ENCODE data around the gene HTR1D.

DNA sequence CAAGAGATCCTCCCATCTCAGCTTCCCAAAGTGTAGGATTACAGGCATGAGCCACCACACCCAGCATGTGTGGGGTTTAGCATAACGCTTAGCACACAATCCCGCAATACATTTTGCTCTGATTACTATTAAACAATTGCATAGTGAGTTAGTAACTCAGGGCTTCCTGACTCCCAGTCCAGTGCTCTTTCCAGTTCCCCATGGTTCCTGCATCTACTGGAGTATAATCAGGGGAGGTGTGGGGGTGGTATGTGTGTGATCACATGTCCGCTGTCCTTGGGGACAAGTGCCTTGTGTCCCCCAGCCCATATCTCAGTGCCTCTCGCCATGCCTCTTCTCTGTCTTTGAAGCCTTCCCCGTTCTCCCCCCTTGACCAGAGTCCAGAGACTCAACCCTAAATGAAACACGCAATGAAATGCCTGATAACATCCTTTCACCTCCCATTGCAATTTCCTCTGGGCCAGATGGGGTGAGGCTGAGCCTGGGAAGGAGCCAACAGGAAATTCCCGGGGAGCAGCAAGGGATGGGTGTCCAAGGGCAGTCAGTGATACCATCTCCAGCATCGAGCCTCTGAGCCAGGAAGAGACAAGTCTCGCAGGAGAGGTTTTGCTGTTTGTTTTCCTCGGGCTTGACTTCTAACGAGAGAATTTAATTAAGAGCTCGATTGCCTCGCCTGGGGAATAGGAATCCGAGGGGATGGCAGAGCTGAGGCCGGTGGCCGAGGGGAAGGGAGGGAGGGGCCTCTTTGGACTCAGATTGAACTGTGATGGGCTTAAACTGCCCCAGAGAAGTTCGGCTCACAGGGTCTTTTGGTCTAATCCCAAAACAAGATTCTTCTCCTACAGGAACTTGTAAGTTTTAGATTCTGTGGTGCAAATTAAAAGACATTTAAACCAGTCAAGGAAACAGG lies 7.7 kb upstream of the HTR1D start:
- TF ChIP-seq CHD2 (IDR thresholded peaks at IDR 0.05; ENCODE audit: low read length, partially characterized antibody) (no peak), HOXB5 (CRISPR knock-in tag; IDR thresholded peaks at IDR 0.05) (no peak), RAD21 (conservative IDR thresholded peaks at IDR 0.05 in 1 of 2, IDR thresholded peaks at IDR 0.05 in 1 of 2) (no peak), EP300 (IDR thresholded peaks at IDR 0.05) (no peak), JUN (IDR thresholded peaks at IDR 0.05) (no peak), HOXA7 (CRISPR knock-in tag; IDR thresholded peaks at IDR 0.05) (no peak), KDM1A (IDR thresholded peaks at IDR 0.05; ENCODE audit: low read depth) (no peak), RFX5 (IDR thresholded peaks at IDR 0.05) (no peak), POLR2A (IDR thresholded peaks at IDR 0.05; ENCODE audit: low read length) (no peak), RCOR1 (IDR thresholded peaks at IDR 0.05; ENCODE audit: low read depth, low read length) (no peak)
- TF ChIP-seq, protein P1, sequence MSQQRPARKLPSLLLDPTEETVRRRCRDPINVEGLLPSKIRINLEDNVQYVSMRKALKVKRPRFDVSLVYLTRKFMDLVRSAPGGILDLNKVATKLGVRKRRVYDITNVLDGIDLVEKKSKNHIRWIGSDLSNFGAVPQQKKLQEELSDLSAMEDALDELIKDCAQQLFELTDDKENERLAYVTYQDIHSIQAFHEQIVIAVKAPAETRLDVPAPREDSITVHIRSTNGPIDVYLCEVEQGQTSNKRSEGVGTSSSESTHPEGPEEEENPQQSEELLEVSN (IDR thresholded peaks at IDR 0.05; ENCODE audit: borderline replicate concordance, low read depth), result no peak
- TF ChIP-seq, protein P2, sequence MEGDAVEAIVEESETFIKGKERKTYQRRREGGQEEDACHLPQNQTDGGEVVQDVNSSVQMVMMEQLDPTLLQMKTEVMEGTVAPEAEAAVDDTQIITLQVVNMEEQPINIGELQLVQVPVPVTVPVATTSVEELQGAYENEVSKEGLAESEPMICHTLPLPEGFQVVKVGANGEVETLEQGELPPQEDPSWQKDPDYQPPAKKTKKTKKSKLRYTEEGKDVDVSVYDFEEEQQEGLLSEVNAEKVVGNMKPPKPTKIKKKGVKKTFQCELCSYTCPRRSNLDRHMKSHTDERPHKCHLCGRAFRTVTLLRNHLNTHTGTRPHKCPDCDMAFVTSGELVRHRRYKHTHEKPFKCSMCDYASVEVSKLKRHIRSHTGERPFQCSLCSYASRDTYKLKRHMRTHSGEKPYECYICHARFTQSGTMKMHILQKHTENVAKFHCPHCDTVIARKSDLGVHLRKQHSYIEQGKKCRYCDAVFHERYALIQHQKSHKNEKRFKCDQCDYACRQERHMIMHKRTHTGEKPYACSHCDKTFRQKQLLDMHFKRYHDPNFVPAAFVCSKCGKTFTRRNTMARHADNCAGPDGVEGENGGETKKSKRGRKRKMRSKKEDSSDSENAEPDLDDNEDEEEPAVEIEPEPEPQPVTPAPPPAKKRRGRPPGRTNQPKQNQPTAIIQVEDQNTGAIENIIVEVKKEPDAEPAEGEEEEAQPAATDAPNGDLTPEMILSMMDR (IDR thresholded peaks at IDR 0.05), result no peak
- TF ChIP-seq, protein P3, sequence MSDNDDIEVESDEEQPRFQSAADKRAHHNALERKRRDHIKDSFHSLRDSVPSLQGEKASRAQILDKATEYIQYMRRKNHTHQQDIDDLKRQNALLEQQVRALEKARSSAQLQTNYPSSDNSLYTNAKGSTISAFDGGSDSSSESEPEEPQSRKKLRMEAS (IDR thresholded peaks at IDR 0.05), result no peak
